Hematopoietic multipotent progenitor cell (in vitro differentiated cells): ENCODE data around the gene FOXI1. TPM values are rescaled to one million over a fixed set of nuclear protein-coding genes. Genes with fewer than 3 reads are reported as not detected.
"Not testable (repeated sequence)": the region's sequence is repeated elsewhere in the genome, so short reads cannot be mapped to it uniquely, and the experiment has no call there.

Experiments used
- DNase-seq, 3 donors: peaks; one replicate each; pipeline ENCODE4 v3.0.0-alpha.2; 2011 to 2015; ENCODE audit warnings: low read depth in 2 of 3, low spot score in 2 of 3
- total RNA-seq: library from RNA; depleted of rRNA; stranded (reverse); fragments of >200 nt; gene quantifications from one replicate; pipeline ENCODE4 v1.2.3, GENCODE V29; 2012

The FOXI1 gene
- total RNA-seq, 1 donor, result not detected

DNA sequence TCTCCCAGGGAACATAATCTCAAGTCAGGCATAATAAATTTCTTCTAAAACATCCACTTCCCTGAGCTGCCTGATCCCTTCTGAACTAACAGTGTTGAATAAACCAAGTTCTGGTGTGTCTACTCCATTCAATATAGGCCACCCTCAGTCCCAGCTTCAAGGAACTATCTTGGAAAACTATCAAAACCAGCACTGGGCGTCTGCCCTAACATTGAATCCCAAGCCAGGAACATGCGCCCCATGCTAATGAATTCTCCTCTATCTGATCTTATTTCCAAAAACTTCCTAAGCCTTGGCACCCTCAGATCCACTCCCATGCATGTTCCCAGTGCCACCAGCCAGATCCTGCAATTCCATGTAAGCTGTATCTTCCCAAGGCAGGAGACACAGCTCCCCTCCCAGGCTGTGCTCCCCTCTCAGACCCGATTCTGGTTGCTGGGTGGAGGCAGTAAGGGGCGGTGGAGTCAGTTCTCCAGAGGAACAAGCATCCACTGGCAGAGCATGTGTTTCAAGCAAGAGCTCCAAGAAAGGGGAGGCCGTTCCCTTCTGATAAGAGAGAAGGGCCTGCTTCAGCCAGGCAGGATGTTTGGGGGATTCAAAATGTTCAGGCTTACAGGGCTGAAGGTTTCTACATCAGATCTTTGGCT is 13.1 kb upstream of the FOXI1 start:
- no peak for DNase-seq

DNA sequence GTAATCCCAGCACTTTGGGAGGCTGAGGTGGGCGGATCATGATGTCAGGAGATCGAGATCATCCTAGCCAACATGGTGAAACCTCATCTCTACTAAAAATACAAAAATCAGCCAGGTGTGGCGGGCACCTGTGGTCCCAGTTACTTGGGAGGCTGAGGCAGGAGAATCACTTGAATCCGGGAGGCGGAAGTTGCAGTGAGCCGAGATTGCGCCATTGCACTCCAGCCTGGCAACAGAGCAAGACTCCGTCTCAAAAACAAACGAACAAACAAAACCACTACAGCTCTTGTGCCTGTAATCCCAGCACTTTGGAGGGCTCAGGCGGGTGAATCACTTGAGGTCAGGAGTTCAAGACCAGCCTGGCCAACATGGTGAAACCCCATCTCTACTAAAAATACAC is 11.4 kb upstream of the FOXI1 start:
- not testable (repeated sequence) for DNase-seq

DNA sequence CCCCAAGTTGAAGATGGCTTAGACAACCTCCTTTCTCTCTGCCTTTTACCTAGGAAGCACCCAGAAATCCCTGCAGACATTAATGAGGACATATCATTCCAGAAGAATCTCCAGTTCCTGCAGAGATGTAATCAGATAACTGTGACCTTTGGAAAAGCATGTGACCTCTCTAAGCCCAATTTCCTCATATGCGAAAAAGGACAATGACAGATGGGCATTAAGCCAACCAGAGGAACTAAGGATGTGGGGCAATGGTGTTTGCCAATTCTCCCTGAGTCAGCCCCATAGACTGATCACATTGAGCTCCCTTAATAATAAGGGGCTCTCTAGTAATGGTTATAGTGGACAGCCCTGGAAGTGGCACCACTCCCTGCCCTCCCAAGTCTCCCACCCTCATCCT is 10.1 kb upstream of the FOXI1 start:
- no peak for DNase-seq

DNA sequence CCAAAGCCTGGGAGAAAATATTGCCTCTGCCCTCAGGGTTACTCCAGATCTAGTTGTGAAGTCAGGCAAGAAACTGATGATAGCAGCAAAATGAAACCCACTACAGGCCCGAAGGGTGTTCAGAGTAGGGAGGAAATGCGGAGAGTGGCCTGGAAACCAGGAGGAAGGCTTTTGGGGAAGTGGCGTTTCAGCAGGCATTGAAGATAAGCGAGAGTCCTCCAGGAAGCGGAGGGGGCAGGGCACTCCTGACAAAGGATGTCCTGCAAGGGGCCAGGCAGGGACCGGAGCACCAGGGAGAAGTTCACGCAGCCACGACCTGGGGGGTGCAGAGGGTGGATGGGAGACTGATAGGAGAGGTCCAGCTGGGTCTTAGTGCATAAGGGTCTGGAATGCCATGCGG is 7.8 kb upstream of the FOXI1 start:
- peak in 2 of 3 donors; percentile 46 to 78 for DNase-seq

DNA sequence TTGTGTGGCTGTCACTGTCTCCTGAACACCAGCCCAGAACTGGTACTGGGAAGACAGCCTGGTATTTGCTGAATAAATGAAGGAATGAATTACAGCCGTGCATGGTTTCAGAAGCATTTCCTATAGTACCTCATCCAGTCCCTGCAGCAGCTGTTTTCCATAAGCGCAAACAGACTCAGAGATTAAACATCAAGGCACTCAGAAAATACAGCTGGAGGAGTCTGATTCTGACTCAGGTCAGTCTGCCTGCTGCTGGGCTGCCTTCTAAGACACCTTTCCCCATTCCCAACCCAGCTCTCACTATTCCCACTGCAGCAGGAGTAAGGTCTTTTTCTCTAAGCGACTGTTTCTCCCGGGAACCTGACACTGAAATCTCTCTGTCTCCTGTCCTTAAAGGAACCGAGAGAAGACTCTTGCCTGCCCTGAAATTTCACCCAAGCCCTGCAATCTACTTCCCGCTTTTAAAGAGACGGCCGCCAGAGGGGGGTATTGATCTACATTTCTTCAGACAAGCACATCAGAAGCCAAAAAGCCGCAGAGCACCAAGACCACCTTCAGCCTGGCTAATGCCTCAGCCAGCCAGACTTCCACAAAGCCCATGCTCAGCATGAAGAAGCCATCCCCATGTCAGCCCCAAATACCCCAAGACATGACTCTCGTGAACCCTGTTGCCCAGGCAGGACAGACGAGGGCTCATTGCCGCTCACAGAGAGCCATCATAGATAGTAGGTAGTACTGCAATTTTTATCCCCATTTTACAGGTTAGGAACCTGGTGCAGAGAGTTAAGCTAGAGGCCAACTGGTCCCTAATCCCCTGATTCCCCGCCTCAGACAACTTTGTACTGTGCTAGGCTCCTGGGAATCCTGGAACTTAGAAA is 5.4 kb upstream of the FOXI1 start:
- peak; percentile 38 to 93 (median 82) for DNase-seq

DNA sequence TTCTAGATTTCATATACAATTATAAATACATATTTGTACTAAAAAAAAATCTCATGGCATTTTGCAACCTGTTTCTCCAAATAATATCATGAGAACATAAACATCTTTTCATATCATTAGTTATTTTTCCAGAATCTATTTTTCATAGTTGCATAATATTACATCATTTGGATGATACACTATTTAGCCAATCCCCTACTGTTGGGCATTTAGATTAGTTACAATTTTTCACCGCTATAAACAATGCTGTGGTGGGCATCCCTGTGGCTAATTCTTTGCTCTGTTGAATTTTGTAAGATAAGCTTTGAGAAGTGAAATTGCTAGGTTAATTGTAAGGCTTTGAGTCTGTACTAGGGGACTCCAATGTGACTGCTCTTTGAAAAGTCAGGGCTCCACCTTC is 2.2 kb upstream of the FOXI1 start:
- no peak for DNase-seq

DNA sequence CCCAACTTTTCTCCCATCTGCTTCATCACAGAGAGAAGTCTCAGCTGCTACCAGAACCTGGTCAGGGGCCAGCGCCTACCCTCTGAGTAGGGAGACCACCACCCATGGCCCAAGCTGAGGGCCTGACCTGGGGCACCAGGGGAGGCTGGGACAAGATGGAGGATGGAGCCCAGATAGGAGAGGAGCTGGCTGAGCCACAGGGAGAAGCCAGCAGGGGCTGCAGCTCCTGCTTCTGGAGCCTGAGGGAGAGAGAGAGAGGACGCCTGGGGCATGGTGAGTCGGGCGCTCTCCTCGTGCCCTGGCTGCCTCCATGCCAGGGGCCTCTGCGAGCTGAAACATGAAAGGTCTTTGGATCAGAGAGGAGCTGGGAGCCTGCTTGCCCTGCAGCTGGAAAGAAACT is 1.4 kb upstream of the FOXI1 start:
- no peak for DNase-seq

DNA sequence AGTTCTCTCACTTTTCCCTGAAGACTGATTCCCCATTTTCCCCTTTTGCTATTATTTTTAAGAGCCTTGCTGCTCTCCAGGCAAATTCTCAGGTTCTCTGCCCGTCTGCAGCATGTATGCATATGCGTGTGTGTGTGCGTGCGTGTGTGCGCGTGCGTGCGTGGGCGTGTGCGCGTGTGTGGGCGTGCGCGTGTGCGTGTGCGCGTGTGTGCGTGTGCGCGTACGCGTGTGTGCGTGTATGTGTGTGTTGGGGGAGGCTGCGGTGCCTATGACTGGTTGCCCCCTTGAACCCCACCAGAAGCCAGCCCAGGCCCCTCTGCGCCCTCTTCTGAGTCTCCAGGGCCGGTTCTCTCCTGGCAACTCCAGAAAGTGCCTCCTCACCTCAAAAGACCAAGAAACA is 987 bp upstream of the FOXI1 start:
- DNase-seq, result no peak

DNA sequence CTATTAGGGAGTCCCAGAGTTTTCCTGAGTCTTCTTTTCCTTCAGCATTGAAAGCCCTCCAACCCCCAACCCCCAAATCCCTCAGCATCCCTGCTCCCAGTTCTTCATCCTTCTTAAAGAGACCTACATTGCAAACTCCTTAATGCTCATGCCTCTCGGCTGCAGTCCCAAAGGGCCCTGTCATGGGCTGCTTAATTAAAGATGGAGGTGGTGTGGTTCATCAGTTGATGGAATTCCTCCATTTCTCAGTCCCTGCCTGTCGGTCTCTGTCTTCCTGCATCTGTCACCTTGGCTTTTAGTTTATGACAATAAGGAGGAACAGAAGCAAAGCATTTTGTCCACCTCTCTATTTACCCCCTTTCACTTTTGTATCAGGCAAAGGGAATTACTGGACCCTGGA is 2.0 kb downstream of the FOXI1 start:
- DNase-seq, result no peak

DNA sequence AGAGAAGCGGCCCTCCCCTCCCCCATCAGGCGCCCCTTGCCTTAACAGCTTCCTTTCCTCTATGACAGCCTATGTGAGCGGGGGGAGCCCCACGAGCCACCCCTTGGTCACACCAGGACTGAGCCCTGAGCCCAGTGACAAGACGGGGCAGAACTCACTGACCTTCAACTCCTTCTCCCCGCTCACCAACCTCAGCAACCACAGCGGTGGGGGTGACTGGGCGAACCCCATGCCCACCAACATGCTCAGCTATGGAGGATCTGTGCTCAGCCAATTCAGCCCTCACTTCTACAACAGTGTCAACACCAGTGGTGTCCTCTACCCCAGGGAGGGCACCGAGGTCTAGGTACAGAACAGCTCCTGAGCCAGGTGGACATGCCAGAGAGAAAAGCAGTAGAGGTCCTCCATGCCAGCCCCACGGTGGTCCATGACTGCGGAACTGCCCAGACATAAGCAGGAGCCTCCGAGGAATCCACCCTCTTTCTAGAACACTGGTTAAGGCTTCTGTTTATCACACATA is 2.6 kb downstream of the FOXI1 start:
- no peak for DNase-seq

DNA sequence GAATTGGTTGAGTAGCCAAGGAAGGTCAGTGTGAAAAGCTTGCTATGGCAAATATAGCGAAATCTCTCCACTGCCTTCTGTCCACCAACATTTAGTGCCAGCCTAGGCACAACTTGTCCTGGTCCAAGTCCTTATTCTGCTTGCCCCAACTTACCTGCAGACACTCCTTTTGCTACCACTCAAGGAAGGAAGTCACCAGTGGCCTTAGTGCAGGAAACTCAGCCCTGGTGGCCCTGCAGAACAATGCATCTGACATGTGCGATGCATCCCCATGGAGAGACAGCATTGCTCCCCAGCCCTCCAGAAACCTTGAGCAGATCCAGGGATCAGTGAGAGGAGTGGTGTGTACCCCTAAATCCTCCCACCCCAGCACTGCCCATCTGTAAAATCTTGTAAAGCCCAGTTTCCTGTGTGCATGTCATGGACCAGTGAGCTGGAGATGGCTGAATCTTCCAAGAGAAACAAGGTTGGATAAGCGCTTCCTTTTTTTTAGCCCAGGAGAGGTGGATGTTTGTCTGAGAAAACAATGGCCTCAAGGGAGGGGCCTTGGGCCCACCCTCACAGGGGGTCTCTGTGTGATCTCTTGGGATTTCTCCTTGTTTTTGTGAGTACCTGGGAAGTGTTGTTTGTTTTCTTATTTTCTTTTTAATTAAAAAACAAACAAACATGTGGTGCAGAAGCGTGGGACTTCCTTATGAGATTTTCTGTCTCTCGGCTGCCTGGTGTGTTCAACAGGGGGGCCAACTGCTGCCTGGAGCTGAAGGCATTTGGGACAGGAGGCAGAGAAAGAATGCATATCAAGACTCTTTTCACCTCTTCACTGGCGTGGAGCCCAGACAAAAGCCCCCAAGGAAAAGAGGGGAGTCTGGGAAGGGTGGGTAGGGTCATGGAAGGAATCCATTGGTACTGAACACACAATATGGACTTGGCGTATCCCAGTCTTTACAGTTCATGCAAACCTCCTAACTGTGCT is 3.6 kb downstream of the FOXI1 start:
- DNase-seq, result no peak

DNA sequence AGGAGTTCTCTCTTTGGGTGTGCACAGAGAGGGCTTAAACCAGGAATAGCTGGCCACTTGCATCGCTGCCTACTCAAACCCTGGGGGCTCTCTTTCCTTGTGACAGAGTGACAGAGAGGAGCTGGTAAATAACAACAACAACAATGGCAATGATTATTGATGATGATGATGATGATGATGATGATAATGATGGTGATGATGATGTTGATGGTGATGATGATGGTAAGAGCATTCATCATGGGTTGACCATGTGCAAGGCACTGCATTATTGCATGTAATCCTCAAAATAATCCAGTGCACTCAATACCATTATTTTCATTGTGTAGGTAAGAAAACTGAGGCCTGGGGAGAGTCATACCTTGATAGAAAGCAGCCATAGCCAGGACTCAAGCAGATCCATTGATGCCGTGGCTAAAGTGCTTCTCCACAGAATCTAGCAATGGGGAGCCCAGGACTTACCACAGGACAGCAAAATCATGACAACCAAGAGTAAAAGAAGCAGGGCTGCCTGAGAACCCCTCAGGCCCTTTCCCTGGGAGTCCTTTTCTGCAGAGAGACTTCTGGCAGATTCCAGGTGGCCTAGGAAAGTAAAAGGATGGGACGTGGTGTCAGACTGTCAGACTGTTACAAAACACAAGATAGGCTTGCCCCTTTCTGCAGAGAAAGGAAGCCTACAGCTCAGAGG is 4.8 kb downstream of the FOXI1 start:
- DNase-seq, result no peak

DNA sequence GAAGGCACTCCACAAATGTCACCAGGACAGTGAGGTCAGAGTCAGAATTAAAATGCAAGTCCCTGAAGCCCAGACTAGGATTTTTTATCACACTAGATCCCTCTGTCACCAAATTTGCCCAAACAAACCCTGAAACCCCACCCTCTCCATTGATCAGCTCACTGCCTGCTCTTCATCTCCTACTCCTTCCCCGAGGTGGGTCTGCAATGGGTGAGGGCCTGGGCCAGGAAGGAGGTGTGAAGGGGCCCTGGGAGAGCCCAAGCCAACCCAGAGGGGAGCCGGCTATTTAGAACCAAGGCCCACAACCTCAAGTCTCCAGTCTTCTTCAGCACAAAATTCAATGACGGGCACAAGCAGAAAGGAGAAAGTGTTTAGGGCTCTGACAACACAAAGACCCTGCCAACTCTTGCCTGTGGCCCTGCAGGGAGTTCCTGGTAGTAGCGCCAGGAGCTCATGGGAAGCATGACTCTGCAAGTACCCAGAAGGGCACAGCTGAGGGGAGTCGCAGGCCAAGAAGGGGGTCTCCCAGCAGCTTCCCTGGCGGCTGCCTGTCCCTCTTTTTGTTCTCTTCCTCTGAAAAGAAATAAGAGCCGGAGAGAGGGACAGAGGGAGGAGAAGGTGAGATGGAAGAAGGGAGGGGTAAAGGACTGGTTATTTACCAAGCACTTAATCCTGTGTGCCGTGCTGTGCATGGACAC is 5.5 kb downstream of the FOXI1 start:
- DNase-seq, result peak in 1 of 3 donors; percentile 31

DNA sequence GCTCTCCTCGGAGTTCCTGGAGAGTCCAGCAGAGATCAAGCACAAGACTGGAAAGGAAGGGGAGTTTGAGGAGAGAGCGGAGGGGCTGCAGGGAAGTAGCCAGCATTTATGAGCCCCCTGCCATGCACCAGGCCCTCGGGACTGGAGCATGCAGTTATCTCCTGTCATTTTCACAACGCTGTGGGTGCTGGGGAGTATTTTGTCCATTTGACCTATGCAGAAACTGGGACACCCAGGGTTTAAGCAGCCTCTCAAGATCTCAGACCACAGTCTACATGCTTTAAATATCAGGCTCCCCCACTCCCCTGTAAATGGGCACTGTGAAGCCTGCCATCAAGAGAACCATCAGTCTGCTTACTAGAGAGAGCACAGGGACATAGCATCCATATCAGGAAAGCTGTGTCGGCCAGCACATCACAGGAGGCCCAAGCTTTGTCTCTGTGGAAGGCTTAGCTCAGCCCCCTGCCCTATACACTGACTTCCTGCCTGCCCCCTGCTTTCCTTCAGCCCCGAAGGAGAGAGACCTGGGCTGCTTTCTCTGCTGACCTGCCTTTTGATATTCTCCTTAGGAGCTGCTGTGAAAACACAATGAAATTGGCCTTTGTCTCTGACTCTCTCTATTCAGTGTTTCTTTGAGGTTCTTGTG is 7.3 kb downstream of the FOXI1 start:
- no peak for DNase-seq

DNA sequence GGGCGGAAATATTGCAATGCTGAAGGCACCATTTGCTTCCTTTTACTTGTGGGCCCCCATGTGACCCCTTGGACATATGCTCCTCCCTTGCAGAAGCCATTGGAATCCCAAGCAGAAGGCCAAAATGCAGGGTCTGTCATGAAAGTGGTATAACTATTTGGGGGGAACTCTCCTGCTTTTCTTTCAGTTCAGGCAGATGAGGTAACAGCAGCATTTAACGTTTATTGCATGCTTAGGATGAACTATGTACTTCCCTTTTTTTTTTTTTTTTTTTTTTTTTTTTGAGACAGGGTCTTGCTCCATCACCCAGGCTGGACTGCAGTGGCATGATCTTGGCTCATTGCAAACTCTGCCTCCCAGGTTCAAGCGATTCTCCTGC is 7.8 kb downstream of the FOXI1 start:
- DNase-seq, result peak in 1 of 3 donors; percentile 37

DNA sequence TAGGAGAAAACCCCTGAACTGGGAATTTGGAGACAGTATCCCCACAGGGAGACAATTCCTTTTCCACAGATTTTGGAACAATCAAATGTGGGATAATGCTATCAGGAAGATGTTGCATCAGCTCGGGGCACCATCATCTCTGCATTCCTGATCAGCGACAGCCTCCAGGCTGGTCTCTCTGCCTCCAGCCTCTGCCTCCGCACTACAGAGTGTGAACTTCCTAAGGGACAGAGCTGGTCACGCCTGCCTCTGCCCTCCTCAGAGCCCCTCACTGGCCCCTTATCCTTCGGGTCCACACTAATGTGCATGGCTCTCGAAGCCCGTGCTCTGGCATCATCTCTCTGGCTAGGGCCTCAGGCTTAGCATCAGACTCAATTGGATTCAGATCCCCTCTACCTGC is 8.6 kb downstream of the FOXI1 start:
- DNase-seq, result no peak

DNA sequence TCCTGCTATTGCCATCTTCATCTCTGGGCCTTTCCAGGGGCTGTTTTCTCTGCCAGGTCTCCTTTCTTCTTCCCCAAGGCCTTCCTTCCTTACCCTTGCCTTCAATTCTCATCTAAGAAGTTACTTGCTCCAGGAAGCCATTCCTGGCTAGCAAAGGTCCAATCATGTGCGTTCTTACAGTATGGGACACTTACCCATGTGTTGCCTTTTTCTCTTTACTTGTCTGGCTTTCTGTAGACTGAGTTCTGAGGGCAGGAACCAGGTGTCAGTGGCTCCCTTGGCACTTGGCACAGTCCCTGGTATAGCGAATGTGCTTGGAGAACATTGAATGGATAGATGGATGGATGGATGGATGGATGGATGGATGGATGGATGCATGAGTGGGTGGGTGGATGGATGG is 10.2 kb downstream of the FOXI1 start:
- DNase-seq, result no peak

DNA sequence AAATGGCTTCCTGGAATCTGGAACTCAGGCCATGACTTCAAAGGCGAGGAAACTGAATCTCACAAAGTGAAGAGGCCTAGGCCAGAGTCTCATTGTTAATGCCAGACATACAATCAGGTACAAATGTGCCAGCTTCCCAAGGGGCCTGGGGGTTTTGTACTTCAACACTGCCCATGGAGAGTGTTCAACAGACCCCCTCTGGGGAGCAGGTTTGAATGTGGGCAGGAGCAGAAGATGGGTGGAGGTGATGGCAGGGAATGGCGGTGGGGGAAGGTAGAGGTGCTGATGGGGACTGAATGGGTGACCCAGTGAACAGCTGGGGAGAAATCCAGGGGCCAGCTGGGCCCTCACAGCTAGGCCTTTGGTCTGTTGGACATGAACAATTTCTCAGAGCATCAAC is 12.0 kb downstream of the FOXI1 start:
- no peak for DNase-seq

DNA sequence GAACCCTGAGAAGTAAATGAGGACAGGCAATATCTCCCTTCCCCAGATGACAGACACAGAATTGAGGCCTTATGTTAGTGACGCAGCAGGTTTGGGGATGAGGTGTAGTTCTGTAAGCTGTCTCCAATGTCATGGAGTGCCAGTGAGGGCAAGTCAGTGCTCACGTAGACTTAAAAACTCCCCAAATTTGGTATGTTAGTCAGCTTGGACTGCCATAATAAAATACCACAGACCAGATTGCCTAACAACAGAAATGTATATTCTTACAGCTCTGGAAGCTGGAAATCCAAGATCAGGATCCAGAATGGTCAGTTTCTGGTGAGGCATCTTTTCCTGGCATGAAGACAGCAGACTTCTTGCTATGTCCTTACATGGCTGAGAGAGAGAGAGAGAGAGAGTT is 14.9 kb downstream of the FOXI1 start:
- DNase-seq, result no peak
